Rectal smooth muscle tissue (tissue), 1 donor: ENCODE results near the gene HOXB1.

Experiments used
- H3K27ac ChIP-seq: one replicate; pipeline ENCODE4 v1.7.0; 2013; ENCODE audit warnings: low read depth, low read length, inconsistent platforms
- H3K27me3 ChIP-seq: one replicate; pipeline ENCODE4 v1.7.0; 2013; ENCODE audit warnings: low read length; ENCODE audit not compliant: control insufficient read depth, insufficient read depth
- H3K36me3 ChIP-seq: one replicate; pipeline ENCODE4 v1.7.0; 2013; ENCODE audit warnings: low read length; ENCODE audit not compliant: control insufficient read depth, insufficient read depth
- H3K4me1 ChIP-seq: one replicate; pipeline ENCODE4 v1.7.0; 2013; ENCODE audit warnings: low read length; ENCODE audit not compliant: control insufficient read depth, insufficient read depth
- H3K4me3 ChIP-seq: one replicate; pipeline ENCODE4 v1.7.0; 2013; ENCODE audit warnings: low read length
- H3K9ac ChIP-seq: one replicate; pipeline ENCODE4 v1.7.0; 2013; ENCODE audit warnings: low read length

Gene HOXB1

GRCh38 chr17:48548523-48549280 lies 17.9 kb upstream of the HOXB1 start:
- H3K27me3 ChIP-seq, result no peaks in the 10 kb centered on the region
- no peaks in the 10 kb centered on the region for H3K36me3 ChIP-seq
- H3K4me3 ChIP-seq, result no peak overlapping the region
- peak overlapping the region; percentile 98 for H3K27ac ChIP-seq
- no peak overlapping the region for H3K9ac ChIP-seq
- peaks cover 64% of the 10 kb centered on the region for H3K4me1 ChIP-seq

- no peaks in the 10 kb centered on the region for H3K36me3 ChIP-seq
- no peaks in the 10 kb centered on the region for H3K27me3 ChIP-seq
- peaks cover 59% of the 10 kb centered on the region for H3K4me1 ChIP-seq
- peak overlapping the region; percentile 98 for H3K27ac ChIP-seq
- H3K9ac ChIP-seq, result no peak overlapping the region
- H3K4me3 ChIP-seq, result peak overlapping the region; percentile 62
These were observed 17.2 kb upstream of the HOXB1 start for GRCh38 chr17:48547808-48548522.

- Histone ChIP-seq H3K4me3 (peak overlapping the region; percentile 62), H3K4me1 (peaks cover 54% of the 10 kb centered on the region), H3K27ac (peak overlapping the region; percentile 98), H3K36me3 (no peaks in the 10 kb centered on the region), H3K27me3 (no peaks in the 10 kb centered on the region), H3K9ac (peak overlapping the region; percentile 46)
These were observed 16.4 kb upstream of the HOXB1 start for GRCh38 chr17:48546924-48547807.

- Histone ChIP-seq H3K4me3 (peak overlapping the region; percentile 62), H3K36me3 (no peaks in the 10 kb centered on the region), H3K27me3 (no peaks in the 10 kb centered on the region), H3K9ac (peak overlapping the region; percentile 46), H3K4me1 (peaks cover 48% of the 10 kb centered on the region), H3K27ac (peak overlapping the region; percentile 98)
These were observed 15.5 kb upstream of the HOXB1 start for GRCh38 chr17:48546137-48546923.

GRCh38 chr17:48545539-48545938 lies 14.7 kb upstream of the HOXB1 start:
- Histone ChIP-seq H3K9ac (no peak overlapping the region), H3K27ac (peak overlapping the region; percentile 98), H3K4me1 (peaks cover 45% of the 10 kb centered on the region), H3K36me3 (no peaks in the 10 kb centered on the region), H3K27me3 (no peaks in the 10 kb centered on the region), H3K4me3 (no peak overlapping the region)

GRCh38 chr17:48545022-48545375 lies 14.2 kb upstream of the HOXB1 start, which contains the start of gene HOXB2:
HOXB2 (minus strand) TSS chr17:48545109; CDS start chr17:48544911, 198 bp downstream.
- Histone ChIP-seq H3K9ac (peak within 1 kb of the TSS; percentile 66), H3K27me3 (no peaks in the 10 kb centered on the region), H3K4me1 (peaks cover 45% of the 10 kb centered on the region), H3K4me3 (peak within 1 kb of the TSS; percentile 85), H3K27ac (peak within 1 kb of the TSS; percentile 98), H3K36me3 (no peaks in the 10 kb centered on the region)

GRCh38 chr17:48544349-48545021 lies 13.7 kb upstream of the HOXB1 start:
- Histone ChIP-seq H3K9ac (peak overlapping the region; percentile 66), H3K4me3 (peak overlapping the region; percentile 85), H3K4me1 (peaks cover 44% of the 10 kb centered on the region), H3K36me3 (no peaks in the 10 kb centered on the region), H3K27ac (peak overlapping the region; percentile 98), H3K27me3 (no peaks in the 10 kb centered on the region)

- H3K27me3 ChIP-seq, result no peaks in the 10 kb centered on the region
- no peaks in the 10 kb centered on the region for H3K36me3 ChIP-seq
- peak overlapping the region; percentile 98 for H3K27ac ChIP-seq
- peak overlapping the region; percentile 85 for H3K4me3 ChIP-seq
- H3K9ac ChIP-seq, result peak overlapping the region; percentile 66
- H3K4me1 ChIP-seq, result peaks cover 40% of the 10 kb centered on the region
These were observed 13.1 kb upstream of the HOXB1 start for GRCh38 chr17:48543854-48544348.

- Histone ChIP-seq H3K4me3 (peak overlapping the region; percentile 85), H3K27me3 (no peaks in the 10 kb centered on the region), H3K27ac (peak overlapping the region; percentile 98), H3K36me3 (no peaks in the 10 kb centered on the region), H3K4me1 (peaks cover 35% of the 10 kb centered on the region), H3K9ac (peak overlapping the region; percentile 80)
These were observed 12.5 kb upstream of the HOXB1 start for GRCh38 chr17:48543107-48543853.

GRCh38 chr17:48542698-48543106 lies 11.9 kb upstream of the HOXB1 start:
- Histone ChIP-seq H3K4me1 (peaks cover 31% of the 10 kb centered on the region), H3K36me3 (no peaks in the 10 kb centered on the region), H3K27ac (peak overlapping the region; percentile 98), H3K4me3 (peak overlapping the region; percentile 85), H3K27me3 (no peaks in the 10 kb centered on the region), H3K9ac (peak overlapping the region; percentile 80)
